Gastroesophageal sphincter (tissue), 4 donors: ENCODE results near the gene HNRNPD. TPM values are rescaled to one million over a fixed set of nuclear protein-coding genes. Genes with fewer than 3 reads are reported as not detected.

Experiments
- ATAC-seq: fragments of 150-250 bp; one replicate; pipeline ENCODE4 v1.9.1; 2016; ENCODE audit warnings: mild to moderate bottlenecking, moderate library complexity
- H3K27ac ChIP-seq, 4 donors: fragments of 200-600 bp; sonication (generic) in 3 of 4; 1 replicate in 3 of 4; 2 replicates in 1 of 4; pipeline ENCODE4 v1.5.1; 2016 to 2019
- H3K27me3 ChIP-seq: fragments of 200-600 bp; sonication (generic); one replicate; pipeline ENCODE4 v1.5.1; 2019
- H3K36me3 ChIP-seq, 2 donors: fragments of 200-600 bp; sonication (generic); one replicate each; pipeline ENCODE4 v1.5.1; 2019; ENCODE audit warnings: control low read depth in 1 of 2
- H3K4me1 ChIP-seq, 3 donors: fragments of 200-600 bp; sonication (generic); 1 replicate in 2 of 3; 2 replicates in 1 of 3; pipeline ENCODE4 v1.5.1; 2016 to 2019; ENCODE audit warnings: control low read depth in 2 of 3
- H3K4me3 ChIP-seq, 2 donors: fragments of 200-600 bp; sonication (generic); one replicate each; pipeline ENCODE4 v1.5.1; 2019; ENCODE audit warnings: mild to moderate bottlenecking in 1 of 2, moderate library complexity in 1 of 2
- H3K9me3 ChIP-seq, 3 donors: fragments of 200-600 bp; sonication (generic); one replicate each; pipeline ENCODE4 v1.5.1; 2017 to 2019; ENCODE audit warnings: control low read depth in 2 of 3
- CTCF ChIP-seq, 4 experiments: fragments of 200-600 bp in 2 of 4; fragments of 450-650 bp in 2 of 4; sonication (generic) in 1 of 4; IDR thresholded peaks; one replicate each; pipeline ENCODE4 v1.5.1; 2017 to 2019; ENCODE audit warnings: antibody characterized with exemption in 4 of 4, mild to moderate bottlenecking in 2 of 4, moderate library complexity in 2 of 4
- EP300 ChIP-seq: sonication (generic); formaldehyde crosslinking; IDR thresholded peaks from one replicate; pipeline ENCODE4 v1.6.1; 2017; ENCODE audit warnings: antibody characterized with exemption, mild to moderate bottlenecking
- POLR2A ChIP-seq, 2 donors: fragments of 450-650 bp; IDR thresholded peaks; one replicate each; pipeline ENCODE4 v1.6.1; 2017; ENCODE audit warnings: antibody characterized with exemption in 2 of 2, mild to moderate bottlenecking in 2 of 2, moderate library complexity in 1 of 2
- POLR2AphosphoS5 ChIP-seq: sonication (generic); formaldehyde crosslinking; IDR thresholded peaks from one replicate; pipeline ENCODE4 v1.6.1; 2017; ENCODE audit warnings: antibody characterized with exemption
- WGBS, 2 donors: methylation state at CpG; one replicate each; pipeline ENCODE4 v1.1.5; 2018; ENCODE audit warnings: low coverage in 1 of 2; 5-methylcytosine and 5-hydroxymethylcytosine counted together
- total RNA-seq, 4 donors: library from RNA; depleted of rRNA; stranded (reverse); fragments of >200 nt; gene quantifications; one replicate each; pipeline ENCODE4 v1.1.0, GENCODE V29; 2016

HNRNPD gene
- total RNA-seq, 4 donors from 2014 or later = 47.8 to 82.5 (median 72.8) TPM

- H3K4me3 ChIP-seq = no peak overlapping the region
- ATAC-seq = no peak
- H3K36me3 ChIP-seq = peaks cover 0 to 18% of the 10 kb centered on the region in 2 donors
- peak overlapping the region in 1 of 4 donors; percentile 30 for H3K27ac ChIP-seq
- H3K27me3 ChIP-seq = no peaks in the 10 kb centered on the region
- 34 to 47% methylated on average over 3 to 9 of the region's 9 CpGs for WGBS, 2 donors
- H3K4me1 ChIP-seq = peaks cover 22 to 99% (median 54%) of the 10 kb centered on the region in 3 donors
- TF ChIP-seq EP300 (no peak), POLR2A (IDR thresholded peaks at IDR 0.05) (no peak)
- no peaks in the 10 kb centered on the region for H3K9me3 ChIP-seq
Observed at GRCh38 chr4:82362565-82362964, 11.2 kb downstream of the HNRNPD start.

GRCh38 chr4:82360298-82361177 lies 13.3 kb downstream of the HNRNPD start:
- Histone ChIP-seq H3K36me3 (peaks cover 11 to 19% of the 10 kb centered on the region in 2 donors), H3K27ac (peak overlapping the region; percentile 27 to 55 (median 42)), H3K4me1 (peaks cover 21 to 99% (median 50%) of the 10 kb centered on the region in 3 donors), H3K9me3 (no peaks in the 10 kb centered on the region), H3K27me3 (no peaks in the 10 kb centered on the region), H3K4me3 (no peak overlapping the region)
- WGBS, 2 donors = 77 to 81% methylated on average over 4 of the region's 4 CpGs
- ATAC-seq = peak; percentile 55
- TF ChIP-seq CTCF (IDR thresholded peaks at IDR 0.05) (peak; percentile 41 to 76 (median 56)), POLR2AphosphoS5 (no peak)

- Histone ChIP-seq H3K9me3 (no peaks in the 10 kb centered on the region), H3K27ac (peak overlapping the region; percentile 27 to 55 (median 42)), H3K4me1 (peaks cover 11 to 91% (median 43%) of the 10 kb centered on the region in 3 donors), H3K36me3 (peaks cover 11 to 36% of the 10 kb centered on the region in 2 donors), H3K27me3 (no peaks in the 10 kb centered on the region), H3K4me3 (no peak overlapping the region)
- no peak for TF ChIP-seq POLR2A (IDR thresholded peaks at IDR 0.05)
- no peak for TF ChIP-seq POLR2AphosphoS5
- TF ChIP-seq EP300 = no peak
- TF ChIP-seq CTCF (IDR thresholded peaks at IDR 0.05) = no peak
- ATAC-seq = no peak
Observed at GRCh38 chr4:82358847-82359246, 14.9 kb downstream of the HNRNPD start.

- H3K27ac ChIP-seq = no peak overlapping the region
- ATAC-seq = no peak
- H3K36me3 ChIP-seq = peaks cover 11 to 47% of the 10 kb centered on the region in 2 donors
- TF ChIP-seq CTCF (IDR thresholded peaks at IDR 0.05) = no peak
- TF ChIP-seq POLR2A (IDR thresholded peaks at IDR 0.05) = no peak
- TF ChIP-seq POLR2AphosphoS5 = no peak
- no peak for TF ChIP-seq EP300
- H3K4me3 ChIP-seq = no peak overlapping the region
- H3K9me3 ChIP-seq = no peaks in the 10 kb centered on the region
- no peaks in the 10 kb centered on the region for H3K27me3 ChIP-seq
- peaks cover 11 to 87% (median 32%) of the 10 kb centered on the region in 3 donors for H3K4me1 ChIP-seq
- whole genome bisulfite sequencing, 2 donors = 65 to 95% methylated on average over 5 of the region's 5 CpGs
Observed at GRCh38 chr4:82357640-82358039, 16.2 kb downstream of the HNRNPD start.

GRCh38 chr4:82354788-82355187 lies 19.0 kb downstream of the HNRNPD start:
- 93 to 94% methylated on average over 11 of the region's 11 CpGs for WGBS, 2 donors
- H3K9me3 ChIP-seq = no peaks in the 10 kb centered on the region

More at GRCh38 chr4:82354788-82355187, 19.0 kb downstream of the HNRNPD start:
- ATAC-seq = no peak
- H3K27ac ChIP-seq = no peak overlapping the region
- TF ChIP-seq POLR2AphosphoS5 = no peak
- TF ChIP-seq POLR2A (IDR thresholded peaks at IDR 0.05) = no peak
- no peak for TF ChIP-seq CTCF (IDR thresholded peaks at IDR 0.05)
- TF ChIP-seq EP300 = no peak
- no peak overlapping the region for H3K4me3 ChIP-seq
- no peaks in the 10 kb centered on the region for H3K27me3 ChIP-seq
- H3K36me3 ChIP-seq = peaks cover 11 to 75% of the 10 kb centered on the region in 2 donors
- peaks cover 4 to 74% (median 16%) of the 10 kb centered on the region in 3 donors for H3K4me1 ChIP-seq
